ENCODE results near the gene NPBWR2. TPM values are rescaled to one million over a fixed set of nuclear protein-coding genes. Genes with fewer than 3 reads are reported as not detected.

Gene NPBWR2
- total and polyA plus RNA-seq, 7 donors = not detected

- WGBS, 3 donors = 22 to 45% (median 27%) methylated on average over 4 of the region's 4 CpGs
- H3K4me1 ChIP-seq = peaks cover 16% of the 10 kb centered on the region
- DNase-seq = no peak
- peaks cover 0 to 1% of the 10 kb centered on the region in 2 donors for H3K36me3 ChIP-seq (ENCODE audit: insufficient read depth in 1 of 2, low read depth in 1 of 2)
- intact Hi-C loops (cut with DNase I) = no loop called here
- H3K27ac ChIP-seq = peak overlapping the region; percentile 42
- H3K9me3 ChIP-seq = no peaks in the 10 kb centered on the region
- H3K27me3 ChIP-seq (ENCODE audit: insufficient read depth in 3 of 3, low read length in 2 of 3) = peaks cover 0 to 15% (median 2%) of the 10 kb centered on the region in 3 donors
- TF ChIP-seq, protein P1, sequence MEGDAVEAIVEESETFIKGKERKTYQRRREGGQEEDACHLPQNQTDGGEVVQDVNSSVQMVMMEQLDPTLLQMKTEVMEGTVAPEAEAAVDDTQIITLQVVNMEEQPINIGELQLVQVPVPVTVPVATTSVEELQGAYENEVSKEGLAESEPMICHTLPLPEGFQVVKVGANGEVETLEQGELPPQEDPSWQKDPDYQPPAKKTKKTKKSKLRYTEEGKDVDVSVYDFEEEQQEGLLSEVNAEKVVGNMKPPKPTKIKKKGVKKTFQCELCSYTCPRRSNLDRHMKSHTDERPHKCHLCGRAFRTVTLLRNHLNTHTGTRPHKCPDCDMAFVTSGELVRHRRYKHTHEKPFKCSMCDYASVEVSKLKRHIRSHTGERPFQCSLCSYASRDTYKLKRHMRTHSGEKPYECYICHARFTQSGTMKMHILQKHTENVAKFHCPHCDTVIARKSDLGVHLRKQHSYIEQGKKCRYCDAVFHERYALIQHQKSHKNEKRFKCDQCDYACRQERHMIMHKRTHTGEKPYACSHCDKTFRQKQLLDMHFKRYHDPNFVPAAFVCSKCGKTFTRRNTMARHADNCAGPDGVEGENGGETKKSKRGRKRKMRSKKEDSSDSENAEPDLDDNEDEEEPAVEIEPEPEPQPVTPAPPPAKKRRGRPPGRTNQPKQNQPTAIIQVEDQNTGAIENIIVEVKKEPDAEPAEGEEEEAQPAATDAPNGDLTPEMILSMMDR (IDR thresholded peaks at IDR 0.05) = no peak
- ATAC-seq = no peak
- peak overlapping the region; percentile 76 for H3K4me3 ChIP-seq
Measured at GRCh38 chr20:64078934-64079272, 28.5 kb downstream of the NPBWR2 start.

- 58 to 71% (median 64%) methylated on average over 15 of the region's 15 CpGs for WGBS, 3 donors
- Histone ChIP-seq H3K4me1 (peaks cover 10% of the 10 kb centered on the region), H3K36me3 (ENCODE audit: insufficient read depth in 1 of 2, low read depth in 1 of 2) (peaks cover 0 to 10% of the 10 kb centered on the region in 2 donors), H3K27ac (no peak overlapping the region), H3K9me3 (no peaks in the 10 kb centered on the region), H3K27me3 (ENCODE audit: insufficient read depth in 3 of 3, low read length in 2 of 3) (peaks cover 0 to 6% (median 2%) of the 10 kb centered on the region in 3 donors), H3K4me3 (peak overlapping the region; percentile 76)
- intact Hi-C loops (cut with DNase I) = no loop called here
- TF ChIP-seq, protein P1 (IDR thresholded peaks at IDR 0.05) = no peak
- DNase-seq = no peak
- no peak for ATAC-seq
Measured at GRCh38 chr20:64077876-64078551, 29.4 kb downstream of the NPBWR2 start.

GRCh38 chr20:64077541-64077875 lies 29.9 kb downstream of the NPBWR2 start:
- peaks cover 0 to 4% (median 2%) of the 10 kb centered on the region in 3 donors for H3K27me3 ChIP-seq (ENCODE audit: insufficient read depth in 3 of 3, low read length in 2 of 3)
- TF ChIP-seq, protein P1 (IDR thresholded peaks at IDR 0.05) = no peak
- WGBS, 3 donors = 79 to 90% (median 84%) methylated on average over 6 to 7 of the region's 7 CpGs
- intact Hi-C loops (cut with DNase I) = no loop called here
- ATAC-seq (no peak), DNase-seq (no peak)
- H3K36me3 ChIP-seq (ENCODE audit: insufficient read depth in 1 of 2, low read depth in 1 of 2) = peaks cover 0 to 10% of the 10 kb centered on the region in 2 donors
- peaks cover 10% of the 10 kb centered on the region for H3K4me1 ChIP-seq
- peak overlapping the region; percentile 76 for H3K4me3 ChIP-seq
- H3K27ac ChIP-seq = no peak overlapping the region
- H3K9me3 ChIP-seq = no peaks in the 10 kb centered on the region

GRCh38 chr20:64077094-64077493 lies 30.3 kb downstream of the NPBWR2 start:
- intact Hi-C loops (cut with DNase I) = no loop called here

More at GRCh38 chr20:64077094-64077493, 30.3 kb downstream of the NPBWR2 start:
- Histone ChIP-seq H3K9me3 (no peaks in the 10 kb centered on the region), H3K4me3 (peak overlapping the region; percentile 76), H3K36me3 (ENCODE audit: insufficient read depth in 1 of 2, low read depth in 1 of 2) (peaks cover 0 to 10% of the 10 kb centered on the region in 2 donors), H3K27me3 (ENCODE audit: insufficient read depth in 3 of 3, low read length in 2 of 3) (peaks cover 0 to 2% (median 0%) of the 10 kb centered on the region in 3 donors), H3K27ac (no peak overlapping the region), H3K4me1 (peaks cover 10% of the 10 kb centered on the region)
- no peak for ATAC-seq
- DNase-seq = no peak
- 88 to 93% (median 89%) methylated on average over 8 of the region's 8 CpGs for WGBS, 3 donors
- TF ChIP-seq, protein P1 (IDR thresholded peaks at IDR 0.05) = no peak

Measured in psoas muscle (tissue), 8 donors.